ENCODE data around the gene GPX4. TPM values are rescaled to one million over a fixed set of nuclear protein-coding genes. Genes with fewer than 3 reads are reported as not detected.

The GPX4 gene
- total and polyA plus RNA-seq, 9 of the 15 experiments (the other 6 are each of a cell fraction or from before 2014, with no cell fraction given): 61.4 to 661 (median 349) TPM

GRCh38 chr19:1109697-1110671 is 6.2 kb downstream of the GPX4 start:
- Histone ChIP-seq H3K9me3 (replicated peaks; ENCODE audit: control insufficient read depth, insufficient read depth, low read depth, low read length) (no peaks in the 10 kb centered on the region), H3K9me1 (ENCODE audit: control insufficient read depth, insufficient read depth, low read length) (no peaks in the 10 kb centered on the region), H3K4me2 (ENCODE audit: insufficient read depth, low read length) (no peak overlapping the region), H3K9ac (ENCODE audit: insufficient read depth in 1 of 2, low read depth in 2 of 2, low read length in 2 of 2) (no peak overlapping the region), H2AFZ (ENCODE audit: low read depth, low read length) (no peak overlapping the region), H3K27me3 (ENCODE audit: control insufficient read depth in 2 of 2, insufficient read depth in 2 of 2, low read length in 2 of 2) (no peaks in the 10 kb centered on the region), H4K20me1 (replicated peaks; ENCODE audit: control insufficient read depth, insufficient read depth, low read length) (no peaks in the 10 kb centered on the region), H3K27ac (ENCODE audit: extremely low read depth, low read depth, low read length) (no peak overlapping the region), H3K4me1 (replicated peaks in 1 of 2; ENCODE audit: control insufficient read depth in 2 of 2, insufficient read depth in 2 of 2, low read length in 2 of 2) (peaks cover 9 to 89% of the 10 kb centered on the region in 2 experiments), H3K36me3 (ENCODE audit: control insufficient read depth, insufficient read depth, low read length) (peaks cover 75% of the 10 kb centered on the region; the same call in 2 of the 3 replicates), H3K79me2 (ENCODE audit: control insufficient read depth, insufficient read depth, low read length) (peaks cover 17% of the 10 kb centered on the region), H3K4me3 (no peak overlapping the region)
- in situ Hi-C loops (cut with MboI): no loop called here
- BruUV-seq (replicated peaks): no TSS peak
- no peak for ATAC-seq
- POLR2A ChIA-PET: no interaction called here
- TF ChIP-seq POLR2G (IDR thresholded peaks at IDR 0.05; ENCODE audit: low read depth, low read length) (peak; percentile 35), STAG1 (CRISPR knock-in tag; IDR thresholded peaks at IDR 0.05; ENCODE audit: borderline replicate concordance) (no peak), KHSRP (IDR thresholded peaks at IDR 0.05) (no peak), RBM22 (IDR thresholded peaks at IDR 0.05; ENCODE audit: low read depth, low read length, poor library complexity, severe bottlenecking) (peak; percentile 18), ETS2 (tag; IDR thresholded peaks at IDR 0.05; ENCODE audit: borderline replicate concordance, poor library complexity, severe bottlenecking) (no peak), ZNF121 (CRISPR knock-in tag; conservative IDR thresholded peaks at IDR 0.05) (0 out of 2 replicates have a peak, but pooled peaks have one; percentile 7), ZNF184 (CRISPR knock-in tag; IDR thresholded peaks at IDR 0.05) (no peak), PBX2 (CRISPR knock-in tag; IDR thresholded peaks at IDR 0.05; ENCODE audit: low read depth) (no peak), PBX2 (tag; conservative IDR thresholded peaks at IDR 0.05; ENCODE audit: low read depth) (no peak), KDM5B (IDR thresholded peaks at IDR 0.05; ENCODE audit: insufficient replicate concordance, low read depth, low read length) (no peak), ZNF23 (CRISPR knock-in tag; IDR thresholded peaks at IDR 0.05) (no peak), ZNF140 (CRISPR knock-in tag; IDR thresholded peaks at IDR 0.05) (no peak), SMARCA4 (IDR thresholded peaks at IDR 0.05) (no peak)
- no peak for DNase-seq (ENCODE audit: extremely low read depth in 1 of 4, low spot score in 3 of 4)
- intact Hi-C loops (cut with micrococcal nuclease): loop anchor here (5.0 kb wide), 1 partner anchor 82 kb away; no protein-coding TSS in a partner anchor
- CTCF ChIA-PET (ENCODE audit: low intra/inter-chr PET ratio): no interaction called here
- FAIRE-seq: no peak
- 95% methylated on average over 30 of the region's 54 CpGs for WGBS (ENCODE audit: insufficient coverage, low coverage, missing lambda C conversion rate)
